Limb (tissue), 2 donors: ENCODE results near the gene CNN3.

Experiments used
- DNase-seq, 2 donors: peaks; one replicate each; pipeline ENCODE4 v3.0.0-alpha.2; 2016; ENCODE audit errors: extremely low spot score in 2 of 2

CNN3 gene

GRCh38 chr1:94858276-94858675, 68.6 kb downstream of the CNN3 start:
- DNase-seq = no peak

GRCh38 chr1:94856868-94857267, 70.0 kb downstream of the CNN3 start:
- DNase-seq = no peak

DNA sequence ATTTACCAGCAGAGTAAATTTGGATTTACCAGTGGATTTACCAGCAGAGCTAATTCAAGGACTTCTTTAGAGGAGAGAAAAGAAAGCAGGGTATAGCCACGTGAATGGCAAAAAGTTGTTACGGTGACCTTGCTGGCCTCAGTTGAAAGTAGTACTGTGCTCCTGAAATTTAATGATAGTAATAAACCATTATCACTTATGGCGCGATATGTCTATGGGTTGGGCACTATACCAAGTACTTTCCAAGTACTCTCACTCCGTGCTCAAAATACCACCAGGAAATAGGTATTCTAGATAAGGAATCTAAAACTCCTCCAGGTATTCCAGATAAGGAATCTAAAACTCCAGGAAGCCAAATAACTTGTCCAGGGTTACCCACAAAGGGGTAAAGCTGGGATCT, 70.9 kb downstream of the CNN3 start:
- no peak for DNase-seq

DNA sequence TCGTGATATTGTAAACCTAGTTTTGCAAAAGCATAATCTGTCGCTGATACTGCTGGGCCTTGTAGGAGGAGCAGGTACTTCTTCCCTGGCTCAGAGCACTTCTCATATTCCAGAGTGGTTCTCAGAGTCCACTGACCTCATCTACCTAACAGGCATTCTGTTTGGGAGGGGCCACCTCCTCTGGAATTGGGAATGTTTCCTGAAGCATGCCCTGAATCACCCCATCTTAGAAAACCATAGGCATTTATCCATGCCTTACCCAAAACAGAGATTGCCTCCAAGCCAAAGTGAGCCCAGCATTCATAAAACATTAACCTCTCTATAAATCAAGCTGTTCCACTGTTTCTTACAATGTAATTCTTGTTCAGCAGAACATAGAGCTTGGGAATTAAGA, 71.6 kb downstream of the CNN3 start:
- no peak for DNase-seq

GRCh38 chr1:94854458-94855306, 72.2 kb downstream of the CNN3 start:
- DNase-seq = peak; percentile 87 to 93

DNA sequence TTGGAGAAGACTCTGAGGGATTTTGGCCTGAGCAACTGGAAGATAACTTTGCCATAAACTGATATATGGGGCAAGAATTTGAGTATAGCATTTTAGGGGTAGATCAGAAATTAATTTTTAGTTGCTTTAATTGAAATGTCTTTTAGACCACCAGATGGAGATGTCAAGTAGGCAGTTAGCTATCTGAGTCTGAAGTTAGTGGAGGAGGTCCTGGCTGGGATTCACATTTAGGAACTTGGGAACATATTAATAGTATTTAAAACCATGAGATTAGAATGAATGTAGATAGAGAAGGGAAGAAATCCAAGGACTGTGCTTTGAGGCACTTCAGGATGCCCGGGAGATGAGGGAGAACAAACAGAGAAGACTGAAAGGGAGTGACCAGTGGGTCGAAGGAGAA, 74.1 kb downstream of the CNN3 start:
- no peak for DNase-seq

DNA sequence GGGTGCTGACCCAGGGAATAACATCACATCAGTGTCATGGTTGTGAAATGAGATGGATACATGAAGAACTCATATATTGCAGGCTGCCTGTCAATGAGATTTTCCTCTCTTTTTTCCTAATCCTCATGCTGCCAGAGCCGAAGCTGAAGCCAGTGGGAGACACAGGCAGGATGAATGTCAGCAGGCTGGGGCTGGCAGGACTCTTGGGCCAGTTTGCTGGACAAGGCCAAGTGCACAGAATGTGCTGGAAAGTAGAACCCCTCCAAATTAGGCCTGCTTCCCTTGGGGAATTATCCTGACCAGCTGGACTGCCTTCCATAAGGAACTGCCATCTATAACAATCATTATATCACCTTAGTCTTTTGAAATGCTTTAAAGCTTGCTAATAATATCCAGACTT, 75.3 kb downstream of the CNN3 start:
- DNase-seq = no peak
